ENCODE results near the gene NOS3.

NOS3 gene

GRCh38 chr7:150999497-151000230 lies 8.8 kb downstream of the NOS3 start:
- DNase-seq, result no peak
- Histone ChIP-seq H2AFZ (ENCODE audit: low read depth, low read length) (no peak overlapping the region), H3K9me3 (ENCODE audit: insufficient read depth, low read length, severe bottlenecking) (no peaks in the 10 kb centered on the region), H3K27ac (ENCODE audit: low read length) (no peak overlapping the region), H3K4me1 (ENCODE audit: insufficient read depth, low read length) (no peaks in the 10 kb centered on the region), H3K27me3 (ENCODE audit: insufficient read depth, low read length, poor library complexity) (no peaks in the 10 kb centered on the region), H3K9ac (ENCODE audit: low read depth, low read length) (no peak overlapping the region), H3K4me3 (ENCODE audit: low read depth in 1 of 2, low read length in 2 of 2) (no peak overlapping the region), H3K79me2 (ENCODE audit: insufficient read depth, low read length) (no peaks in the 10 kb centered on the region), H3K4me2 (ENCODE audit: insufficient read depth, low read length) (no peak overlapping the region), H4K20me1 (ENCODE audit: insufficient read depth, low read length) (no peaks in the 10 kb centered on the region; the same call in 1 of the 2 replicates), H3K36me3 (ENCODE audit: insufficient read depth, low read length) (no peaks in the 10 kb centered on the region)
- TF ChIP-seq EZH2 (IDR thresholded peaks at IDR 0.05; ENCODE audit: borderline replicate concordance, low read depth, low read length, severe bottlenecking) (no peak), CTCF (IDR thresholded peaks at IDR 0.05; ENCODE audit: borderline replicate concordance, extremely low read depth, low read length, poor library complexity, severe bottlenecking) (no peak)
- no peak for ATAC-seq (ENCODE audit: insufficient read depth, low read depth)

- H3K4me2 ChIP-seq (ENCODE audit: insufficient read depth, low read length), result no peak overlapping the region
- no peaks in the 10 kb centered on the region for H3K27me3 ChIP-seq (ENCODE audit: insufficient read depth, low read length, poor library complexity)
- no peak overlapping the region for H3K4me3 ChIP-seq (ENCODE audit: low read depth in 1 of 2, low read length in 2 of 2)
- H2AFZ ChIP-seq (ENCODE audit: low read depth, low read length), result no peak overlapping the region
- no peak for DNase-seq
- no peaks in the 10 kb centered on the region; the same call in 1 of the 2 replicates for H4K20me1 ChIP-seq (ENCODE audit: insufficient read depth, low read length)
- H3K9me3 ChIP-seq (ENCODE audit: insufficient read depth, low read length, severe bottlenecking), result no peaks in the 10 kb centered on the region
- H3K27ac ChIP-seq (ENCODE audit: low read length), result no peak overlapping the region
- no peak for TF ChIP-seq CTCF (IDR thresholded peaks at IDR 0.05; ENCODE audit: borderline replicate concordance, extremely low read depth, low read length, poor library complexity, severe bottlenecking)
- no peak for TF ChIP-seq EZH2 (IDR thresholded peaks at IDR 0.05; ENCODE audit: borderline replicate concordance, low read depth, low read length, severe bottlenecking)
- no peaks in the 10 kb centered on the region for H3K36me3 ChIP-seq (ENCODE audit: insufficient read depth, low read length)
- no peak overlapping the region for H3K9ac ChIP-seq (ENCODE audit: low read depth, low read length)
- H3K4me1 ChIP-seq (ENCODE audit: insufficient read depth, low read length), result no peaks in the 10 kb centered on the region
- H3K79me2 ChIP-seq (ENCODE audit: insufficient read depth, low read length), result no peaks in the 10 kb centered on the region
- no peak for ATAC-seq (ENCODE audit: insufficient read depth, low read depth)
These were observed 10.2 kb downstream of the NOS3 start for GRCh38 chr7:151000897-151001495.

- no peak overlapping the region for H3K9ac ChIP-seq (ENCODE audit: low read depth, low read length)
- H3K79me2 ChIP-seq (ENCODE audit: insufficient read depth, low read length), result no peaks in the 10 kb centered on the region
- H2AFZ ChIP-seq (ENCODE audit: low read depth, low read length), result no peak overlapping the region
- no peaks in the 10 kb centered on the region; the same call in 1 of the 2 replicates for H4K20me1 ChIP-seq (ENCODE audit: insufficient read depth, low read length)
- ATAC-seq (ENCODE audit: insufficient read depth, low read depth) (no peak), DNase-seq (no peak)
- H3K9me3 ChIP-seq (ENCODE audit: insufficient read depth, low read length, severe bottlenecking), result no peaks in the 10 kb centered on the region
- H3K4me3 ChIP-seq (ENCODE audit: low read depth in 1 of 2, low read length in 2 of 2), result no peak overlapping the region
- H3K27me3 ChIP-seq (ENCODE audit: insufficient read depth, low read length, poor library complexity), result no peaks in the 10 kb centered on the region
- H3K36me3 ChIP-seq (ENCODE audit: insufficient read depth, low read length), result no peaks in the 10 kb centered on the region
- no peaks in the 10 kb centered on the region for H3K4me1 ChIP-seq (ENCODE audit: insufficient read depth, low read length)
- TF ChIP-seq EZH2 (IDR thresholded peaks at IDR 0.05; ENCODE audit: borderline replicate concordance, low read depth, low read length, severe bottlenecking) (no peak), CTCF (IDR thresholded peaks at IDR 0.05; ENCODE audit: borderline replicate concordance, extremely low read depth, low read length, poor library complexity, severe bottlenecking) (no peak)
- no peak overlapping the region for H3K4me2 ChIP-seq (ENCODE audit: insufficient read depth, low read length)
- H3K27ac ChIP-seq (ENCODE audit: low read length), result no peak overlapping the region
These were observed 10.7 kb downstream of the NOS3 start for GRCh38 chr7:151001546-151001945.

Data from DND-41 (cell line).